T-helper 22 cell (primary cell): ENCODE measurements around the gene BTBD9.

Source experiments
- DNase-seq: peaks from one replicate; pipeline ENCODE4 v3.0.0-alpha.2; 2020; ENCODE audit warnings: low read depth

BTBD9 gene

GRCh38 chr6:38480036-38480435 lies 159.7 kb downstream of the BTBD9 start:
- DNase-seq: no peak

GRCh38 chr6:38479331-38479730 lies 160.4 kb downstream of the BTBD9 start:
- no peak for DNase-seq

- DNase-seq: no peak
Measured at GRCh38 chr6:38477680-38478260, 162.0 kb downstream of the BTBD9 start.

DNA sequence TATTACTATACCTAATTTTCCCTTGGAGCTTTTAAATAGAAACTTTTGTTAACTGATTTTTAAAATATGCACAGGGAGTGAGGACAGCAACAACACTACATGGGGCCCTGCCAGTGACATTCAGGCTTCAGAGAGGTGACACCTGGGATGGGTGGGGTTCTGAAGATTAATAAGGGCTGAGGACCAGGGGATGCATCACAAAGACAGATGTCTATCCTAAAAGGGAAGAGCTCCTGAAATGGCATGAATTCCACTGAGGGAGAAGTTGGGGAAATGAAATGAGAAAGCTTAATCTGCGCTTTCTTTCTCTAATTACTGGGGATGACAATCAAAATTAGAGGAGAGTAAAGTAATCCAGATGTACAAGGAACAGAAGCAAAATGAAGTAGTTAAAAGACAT lies 162.8 kb downstream of the BTBD9 start:
- DNase-seq: no peak

DNA sequence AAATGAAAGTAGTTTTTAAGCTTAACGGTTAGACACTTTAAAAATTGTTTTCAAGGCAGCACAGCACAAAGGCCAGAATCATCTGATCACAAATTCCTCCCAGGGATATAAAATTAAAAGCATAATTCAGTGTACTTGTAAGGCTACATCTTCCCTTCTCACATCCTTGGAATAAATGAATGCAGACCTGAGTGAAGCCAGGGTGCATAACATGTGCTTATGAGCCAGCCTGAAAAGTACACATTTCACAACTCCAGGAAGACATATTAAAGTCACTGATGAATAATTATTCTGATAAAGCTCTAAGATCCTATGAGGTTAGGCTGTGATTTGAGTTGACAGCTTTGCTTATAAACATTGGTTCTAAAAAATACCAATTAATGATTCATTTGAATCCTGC lies 163.6 kb downstream of the BTBD9 start:
- no peak for DNase-seq

GRCh38 chr6:38470548-38470947 lies 169.2 kb downstream of the BTBD9 start:
- no peak for DNase-seq

GRCh38 chr6:38467566-38467965 lies 172.2 kb downstream of the BTBD9 start:
- DNase-seq: no peak

DNA sequence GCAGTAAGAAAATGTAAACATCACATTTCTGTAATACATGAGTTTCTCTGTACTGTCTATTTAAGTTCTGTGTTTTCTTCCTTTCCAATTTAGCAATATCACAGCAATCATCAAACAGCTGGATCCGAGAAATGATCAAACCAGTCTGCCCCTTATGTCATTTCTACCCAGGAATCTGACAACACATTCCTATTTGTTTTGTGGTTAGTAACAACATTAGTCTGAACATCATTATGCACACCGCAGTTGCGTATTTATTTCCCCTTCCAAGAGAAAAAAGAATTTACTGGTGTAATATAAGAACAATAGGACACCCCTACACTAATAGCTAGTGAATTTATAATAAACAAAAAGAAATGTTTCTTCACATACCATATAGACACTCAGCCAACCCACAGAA lies 179.5 kb downstream of the BTBD9 start:
- DNase-seq: no peak

DNA sequence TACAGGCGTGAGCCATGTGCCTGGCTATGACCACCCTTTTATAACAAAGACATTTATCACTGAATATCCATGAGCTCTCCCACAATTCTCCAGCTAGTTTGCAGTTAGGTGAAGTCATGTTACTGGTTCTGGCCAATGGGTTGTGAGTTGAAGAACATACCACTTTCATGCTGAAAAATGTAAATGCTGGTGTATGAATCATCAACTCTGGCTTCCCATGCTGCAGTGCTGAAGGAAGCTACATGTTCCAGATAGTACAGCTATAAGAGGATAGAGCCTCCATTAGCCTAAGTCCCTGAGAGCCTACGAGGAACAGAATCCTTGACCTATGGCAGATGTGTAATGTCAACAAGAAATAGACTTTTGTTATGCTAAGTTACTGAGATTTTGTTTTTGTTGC lies 180.4 kb downstream of the BTBD9 start:
- no peak for DNase-seq

DNA sequence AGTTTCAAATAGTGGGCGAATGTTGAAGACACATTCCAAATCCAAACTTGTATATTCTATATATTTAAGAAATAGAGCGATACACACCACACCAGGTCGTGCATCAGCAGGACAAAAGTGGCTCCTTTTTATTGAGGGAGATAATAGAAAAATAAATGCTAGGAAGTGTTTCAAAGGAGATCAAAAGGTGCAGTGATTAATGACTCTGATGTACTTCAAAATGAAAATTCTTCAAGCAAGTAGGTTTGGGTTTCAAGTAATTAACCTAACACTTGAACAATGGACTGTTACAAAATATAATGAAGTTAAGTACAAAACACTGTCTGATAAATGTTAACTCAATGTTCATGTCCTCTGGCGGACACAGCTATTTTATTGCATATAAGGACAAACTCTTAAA lies 185.9 kb downstream of the BTBD9 start:
- DNase-seq: no peak

GRCh38 chr6:38452816-38453660 lies 186.7 kb downstream of the BTBD9 start:
- DNase-seq: no peak

DNA sequence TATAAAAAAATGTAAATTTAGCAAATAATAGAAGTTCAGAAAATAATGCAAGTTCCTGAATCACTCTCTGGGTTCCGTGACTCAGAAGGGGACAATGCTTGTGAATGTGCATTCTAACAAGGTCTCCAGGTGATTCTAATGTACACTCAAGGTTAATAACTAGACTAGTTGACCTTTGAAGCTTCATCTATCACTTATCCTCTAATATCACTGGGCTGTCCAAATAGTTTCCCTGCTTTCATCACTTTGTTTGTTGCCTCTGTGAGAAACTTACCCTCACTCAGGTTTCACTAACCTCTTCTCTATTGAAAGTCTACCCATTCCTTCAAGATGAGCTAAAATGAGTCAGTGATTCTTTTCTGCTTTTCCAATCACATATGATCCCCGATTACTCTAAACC lies 189.0 kb downstream of the BTBD9 start:
- DNase-seq: no peak

- no peak for DNase-seq
Measured at GRCh38 chr6:38445925-38446324, 193.8 kb downstream of the BTBD9 start.

DNA sequence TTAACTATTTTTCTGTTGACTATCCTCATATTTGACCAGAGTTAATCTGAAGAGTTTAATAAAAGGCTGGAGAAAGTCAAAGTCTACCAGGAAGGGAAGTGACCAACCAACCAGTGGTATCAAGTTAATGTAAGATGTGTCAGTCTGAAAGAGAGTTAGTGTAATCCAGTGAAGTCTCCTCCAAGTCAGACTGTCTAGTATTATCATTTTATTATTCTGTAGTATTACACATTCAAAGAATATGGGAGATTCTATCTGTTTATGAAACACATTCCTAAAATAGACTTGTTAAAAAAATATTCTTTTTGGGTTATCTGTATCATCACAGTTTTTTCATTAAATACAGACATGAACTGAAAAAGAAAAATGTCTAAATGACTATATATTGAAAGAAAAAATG lies 194.4 kb downstream of the BTBD9 start:
- DNase-seq: no peak

- no peak for DNase-seq
Measured at GRCh38 chr6:38443352-38444144, 196.2 kb downstream of the BTBD9 start.

GRCh38 chr6:38438097-38438496 lies 201.6 kb downstream of the BTBD9 start:
- DNase-seq: no peak

GRCh38 chr6:38436726-38437465 lies 202.8 kb downstream of the BTBD9 start:
- DNase-seq: no peak

- DNase-seq: no peak
Measured at GRCh38 chr6:38435330-38435729, 204.4 kb downstream of the BTBD9 start.

DNA sequence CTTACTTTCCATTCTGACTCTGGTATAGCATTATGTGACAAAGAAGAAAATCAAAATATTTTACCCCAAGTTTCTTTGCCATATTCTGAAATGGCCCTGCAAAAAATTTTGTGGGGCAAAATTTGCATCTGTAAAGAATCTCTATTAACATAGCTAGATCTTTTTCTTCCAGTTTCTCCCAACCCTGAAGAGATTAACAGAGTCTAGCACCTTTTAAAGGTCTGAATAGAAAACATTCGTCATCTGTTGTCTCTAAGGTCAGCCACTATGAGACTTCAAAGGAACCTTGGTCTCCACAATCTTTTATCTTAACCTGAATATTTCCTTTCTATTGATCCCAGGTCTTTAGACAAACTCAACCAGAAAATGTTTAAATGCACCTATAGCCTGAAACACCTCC lies 205.7 kb downstream of the BTBD9 start:
- no peak for DNase-seq

- DNase-seq: no peak
Measured at GRCh38 chr6:38432479-38432878, 207.2 kb downstream of the BTBD9 start.

- DNase-seq: no peak
Measured at GRCh38 chr6:38432079-38432478, 207.7 kb downstream of the BTBD9 start.

DNA sequence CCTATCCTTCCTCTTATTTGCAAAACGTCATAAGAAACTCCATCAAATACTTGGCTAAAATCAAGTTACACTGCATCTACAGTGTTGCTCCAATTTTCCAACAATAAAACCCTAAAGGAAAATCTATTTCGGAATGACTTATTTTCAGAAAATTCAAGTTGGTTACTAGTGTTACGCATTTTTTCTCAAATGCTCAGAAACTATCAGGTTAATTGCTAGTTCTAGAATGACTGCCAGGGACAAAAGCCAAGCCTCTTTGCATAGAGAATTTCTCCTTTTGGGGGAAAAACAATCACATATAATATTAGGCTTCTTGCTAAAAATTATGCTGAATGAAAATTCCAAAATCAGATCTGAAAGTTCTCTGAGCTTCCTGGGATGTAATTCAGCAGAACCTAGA lies 210.2 kb downstream of the BTBD9 start:
- DNase-seq: no peak
